ENCODE data around the gene ADAM23. TPM values are rescaled to one million over a fixed set of nuclear protein-coding genes. Genes with fewer than 3 reads are reported as not detected.
A peak's percentile ranks its signal among the peaks of the same experiment; 100 is the strongest.

ADAM23 gene
- total RNA-seq, 1 donor from 2014 or later = 3.4 TPM

DNA sequence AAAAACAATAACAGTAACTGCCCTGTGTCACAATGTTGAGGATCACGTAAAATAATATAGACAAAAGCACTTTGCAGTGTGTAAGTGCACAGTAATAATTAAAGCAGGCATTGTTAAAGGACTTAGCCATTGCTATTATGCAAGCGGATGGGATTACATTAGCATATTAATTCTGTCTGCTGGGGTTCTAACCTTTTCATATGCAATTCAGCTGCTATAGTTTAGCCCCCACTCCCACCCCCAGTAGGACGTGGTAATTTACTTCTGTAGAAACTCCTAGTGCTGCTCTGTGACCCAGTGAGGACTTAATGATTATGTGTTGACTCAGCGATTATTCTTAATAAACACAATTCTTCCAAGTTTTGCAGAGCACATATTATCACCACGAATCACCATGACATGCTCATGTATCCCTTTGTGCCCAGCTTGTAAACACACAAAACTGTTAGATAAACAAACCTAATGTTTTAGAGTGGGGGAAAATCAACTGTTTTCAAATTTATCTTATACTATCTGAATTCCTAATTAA lies 5.1 kb upstream of the ADAM23 start:
- DNase-seq (ENCODE audit: low spot score) = no peak

DNA sequence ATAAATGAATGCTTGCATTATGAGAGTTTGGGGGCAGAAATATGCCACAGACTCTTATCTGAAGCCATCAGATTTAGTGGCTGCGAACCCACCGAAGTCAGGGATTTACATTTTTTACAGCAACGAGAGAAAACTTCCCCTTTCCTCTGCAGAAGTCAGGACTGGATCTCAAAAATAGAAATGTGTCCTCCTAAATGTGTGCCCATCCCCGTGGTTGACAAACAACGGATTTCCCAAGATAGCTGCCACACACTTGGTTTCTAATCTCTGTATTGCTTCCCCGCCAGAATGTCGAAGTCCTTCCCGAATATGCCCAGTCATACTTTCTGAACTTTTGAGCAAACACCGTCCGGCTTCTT lies 879 bp upstream of the ADAM23 start:
- no peak for DNase-seq (ENCODE audit: low spot score)

DNA sequence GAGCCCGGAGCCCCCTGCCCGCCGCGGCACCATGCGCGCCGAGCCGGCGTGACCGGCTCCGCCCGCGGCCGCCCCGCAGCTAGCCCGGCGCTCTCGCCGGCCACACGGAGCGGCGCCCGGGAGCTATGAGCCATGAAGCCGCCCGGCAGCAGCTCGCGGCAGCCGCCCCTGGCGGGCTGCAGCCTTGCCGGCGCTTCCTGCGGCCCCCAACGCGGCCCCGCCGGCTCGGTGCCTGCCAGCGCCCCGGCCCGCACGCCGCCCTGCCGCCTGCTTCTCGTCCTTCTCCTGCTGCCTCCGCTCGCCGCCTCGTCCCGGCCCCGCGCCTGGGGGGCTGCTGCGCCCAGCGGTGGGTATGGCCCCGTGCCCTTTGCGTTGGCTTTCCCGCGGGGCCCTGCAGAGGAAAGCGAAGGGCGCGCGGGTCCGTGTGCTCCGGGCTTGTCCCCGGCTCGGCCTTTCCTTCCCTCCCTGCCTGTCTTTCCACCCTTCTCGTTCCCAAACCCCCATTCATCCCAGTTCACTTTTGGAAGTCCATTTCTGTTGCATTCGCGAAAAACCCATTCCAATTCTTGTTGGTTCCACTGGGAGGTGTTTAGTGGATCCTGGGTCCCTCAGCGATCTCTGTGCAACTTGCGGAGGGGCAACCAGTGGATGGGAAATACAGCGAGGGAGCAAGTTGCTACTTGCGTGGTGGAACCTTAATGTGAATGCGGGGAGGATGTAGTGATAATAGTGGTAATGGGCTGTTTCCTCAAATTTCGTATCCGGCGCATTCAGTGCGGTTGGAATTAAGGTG lies 599 bp downstream of the ADAM23 start:
- DNase-seq (ENCODE audit: low spot score) = peak; percentile 40

DNA sequence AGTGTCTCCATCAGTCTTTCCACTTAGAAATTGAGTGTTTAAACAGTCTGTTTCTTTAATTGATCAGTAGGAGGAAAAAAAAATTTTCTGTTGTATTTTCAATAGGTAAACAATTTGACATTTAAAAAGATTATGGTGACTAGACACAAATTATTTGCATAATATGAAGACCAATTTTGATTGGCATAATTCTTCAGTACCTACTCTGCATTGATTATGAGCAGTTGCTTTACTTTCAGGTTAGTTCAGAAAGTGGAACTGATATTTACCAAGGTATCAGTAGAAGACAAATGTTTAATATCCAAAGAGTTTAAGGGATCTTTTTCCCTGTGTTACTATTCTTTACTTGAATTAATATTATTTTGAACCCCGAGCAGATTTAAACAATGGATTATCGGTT lies 2.6 kb downstream of the ADAM23 start:
- DNase-seq (ENCODE audit: low spot score) = no peak

DNA sequence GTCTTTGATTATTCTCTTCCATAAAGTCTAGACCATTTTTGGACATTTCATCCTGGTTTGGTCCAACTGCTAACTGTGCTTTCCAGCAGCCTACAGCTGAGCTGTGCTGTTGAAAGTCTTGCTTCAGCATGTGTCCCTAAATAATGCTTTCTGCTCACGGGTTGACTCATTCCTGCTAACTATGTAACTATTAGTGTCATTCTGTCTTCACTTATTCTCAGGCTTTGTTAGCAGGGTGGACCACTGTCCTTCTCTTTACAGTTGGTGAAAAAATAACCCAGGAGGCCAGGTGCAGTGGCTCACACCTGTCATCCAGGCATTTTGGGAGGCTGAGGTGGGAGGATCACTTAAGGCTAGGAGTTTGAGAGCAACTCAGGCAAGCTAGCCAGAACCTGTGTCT lies 8.9 kb downstream of the ADAM23 start:
- DNase-seq (ENCODE audit: low spot score) = no peak

DNA sequence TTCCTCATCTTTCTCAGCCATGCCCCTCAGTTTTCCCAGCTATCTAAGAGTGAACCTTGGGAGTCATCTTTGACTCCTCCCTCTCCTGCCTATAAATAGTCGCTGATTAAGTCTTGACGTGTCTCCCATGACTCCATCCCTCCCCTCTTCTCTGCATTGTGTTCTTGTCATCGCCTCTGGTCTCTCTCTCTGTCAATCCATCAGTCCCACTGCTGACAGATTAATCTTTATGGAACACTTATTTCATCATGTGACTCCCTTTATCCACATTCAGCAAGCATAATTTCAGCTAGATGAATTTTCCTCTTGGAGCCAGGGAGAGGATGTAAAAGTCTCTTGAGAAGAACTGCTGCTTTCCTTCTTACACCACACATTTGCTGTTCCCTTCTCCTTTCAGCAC lies 9.4 kb downstream of the ADAM23 start:
- no peak for DNase-seq (ENCODE audit: low spot score)

DNA sequence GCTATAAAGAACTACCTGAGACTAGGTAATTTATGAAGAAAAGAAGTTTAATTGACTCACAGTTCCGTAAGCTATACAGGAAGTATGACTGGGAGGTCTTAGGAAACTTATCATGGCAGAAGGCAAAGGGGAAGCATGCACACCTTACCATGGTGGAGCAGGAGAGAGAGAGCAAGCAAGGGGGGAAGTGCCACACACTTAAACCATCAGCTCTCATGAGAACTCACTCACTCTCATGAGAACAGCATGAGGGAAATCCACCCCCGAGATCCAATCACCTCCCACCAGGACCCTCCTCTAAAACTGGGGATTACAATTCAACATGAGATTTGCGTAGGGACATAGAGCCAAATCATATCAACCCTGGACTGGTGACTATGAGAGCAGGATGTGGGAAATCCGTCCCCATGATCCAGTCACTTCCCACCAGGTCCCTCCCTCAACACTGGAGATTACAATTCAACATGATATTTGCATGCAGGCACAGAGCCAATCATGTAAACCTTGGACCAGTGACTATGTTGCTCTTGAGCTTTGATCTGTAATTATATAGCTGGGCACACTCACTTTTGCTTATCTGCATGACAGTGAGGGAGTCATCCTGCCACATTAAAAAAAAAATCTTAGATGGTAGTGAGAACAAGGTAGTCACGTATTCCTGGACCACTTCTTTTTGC lies 12.9 kb downstream of the ADAM23 start:
- DNase-seq (ENCODE audit: low spot score) = no peak

DNA sequence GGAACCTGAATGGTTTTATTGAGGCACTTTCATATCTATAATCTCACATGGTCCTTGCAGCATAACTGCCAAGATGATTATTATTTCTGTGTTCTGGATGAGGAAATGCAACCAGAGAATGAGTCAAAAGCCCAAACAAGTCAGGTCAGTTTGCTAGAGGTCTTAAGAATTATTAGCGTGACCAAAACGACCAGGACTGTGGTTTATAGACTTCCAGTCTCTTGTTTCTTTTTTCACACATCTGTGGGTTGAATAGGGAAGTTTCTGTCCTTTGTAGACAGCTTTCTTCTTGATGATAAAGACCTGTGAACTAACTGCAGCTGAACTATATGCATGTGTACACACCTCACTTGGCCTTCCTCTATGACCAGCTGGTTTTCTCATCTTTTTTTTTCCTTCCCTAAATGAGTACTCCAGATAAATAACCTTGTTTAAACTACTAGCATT lies 13.9 kb downstream of the ADAM23 start:
- no peak for DNase-seq (ENCODE audit: low spot score)

DNA sequence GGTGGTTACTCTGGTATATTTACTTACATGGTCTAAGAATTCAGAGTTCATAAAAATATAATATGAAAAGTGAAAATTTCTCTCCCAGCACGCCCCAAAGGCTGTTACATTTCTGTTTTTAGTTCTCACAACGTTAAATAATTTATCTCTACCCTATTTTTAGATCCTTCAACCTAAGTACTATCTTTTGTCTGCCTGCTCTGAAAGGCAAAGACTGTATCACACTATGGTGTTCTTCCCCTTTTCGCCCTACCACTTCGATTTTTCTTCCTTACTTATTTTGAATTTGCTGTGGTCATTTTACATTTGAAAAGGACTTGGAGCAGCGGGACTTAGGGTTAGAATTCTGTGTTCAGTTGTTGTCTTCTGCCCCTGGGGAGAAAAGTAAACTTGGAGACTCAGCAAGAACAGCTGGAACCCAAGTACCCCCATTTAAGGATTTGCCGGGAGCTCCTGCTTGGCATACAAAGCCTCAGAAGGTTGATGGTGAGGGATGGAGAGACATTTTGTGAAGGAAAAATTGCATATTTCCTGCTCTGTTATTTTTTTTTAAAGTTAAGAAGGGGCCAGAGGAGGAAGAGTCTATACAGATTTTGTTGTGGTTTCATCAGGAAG lies 19.0 kb downstream of the ADAM23 start:
- DNase-seq (ENCODE audit: low spot score) = no peak

DNA sequence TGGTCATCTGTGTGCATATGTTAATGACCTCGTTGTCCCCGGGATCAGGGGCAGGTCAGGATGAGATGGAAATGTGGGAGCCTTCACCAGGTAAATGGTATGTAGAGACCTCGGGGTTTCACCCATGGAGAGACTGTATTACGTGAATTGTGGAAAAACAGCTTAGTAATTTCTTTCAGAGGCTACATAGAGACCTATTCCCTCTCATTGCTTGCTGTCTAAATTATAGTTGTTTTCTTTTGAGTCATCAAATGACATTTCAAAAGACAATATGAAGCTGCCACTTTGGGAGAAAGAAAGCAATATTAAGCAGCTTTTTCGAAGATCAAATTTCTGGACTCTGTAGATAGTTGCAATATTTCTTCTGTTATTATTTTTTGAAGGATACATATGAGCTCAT lies 20.4 kb downstream of the ADAM23 start:
- no peak for DNase-seq (ENCODE audit: low spot score)

DNA sequence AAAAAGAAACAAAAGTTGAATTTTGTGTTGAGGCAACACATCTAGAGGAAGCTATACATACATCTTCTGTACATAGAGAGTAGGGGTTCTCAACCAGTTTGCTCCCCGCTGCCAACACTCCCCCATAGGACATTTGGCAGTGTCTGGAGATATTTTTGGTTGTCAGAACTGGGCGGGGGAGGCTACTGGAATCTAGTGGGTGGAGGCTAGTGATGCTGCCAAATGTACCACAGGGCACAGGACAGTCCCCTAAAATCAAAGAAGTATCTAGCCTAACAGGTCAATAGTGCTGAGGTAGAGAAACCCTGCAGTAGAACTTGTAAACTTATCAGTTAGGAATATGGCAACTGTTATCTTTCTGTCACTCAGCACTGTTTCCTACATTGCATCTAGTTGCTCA lies 21.3 kb downstream of the ADAM23 start:
- DNase-seq (ENCODE audit: low spot score) = no peak

DNA sequence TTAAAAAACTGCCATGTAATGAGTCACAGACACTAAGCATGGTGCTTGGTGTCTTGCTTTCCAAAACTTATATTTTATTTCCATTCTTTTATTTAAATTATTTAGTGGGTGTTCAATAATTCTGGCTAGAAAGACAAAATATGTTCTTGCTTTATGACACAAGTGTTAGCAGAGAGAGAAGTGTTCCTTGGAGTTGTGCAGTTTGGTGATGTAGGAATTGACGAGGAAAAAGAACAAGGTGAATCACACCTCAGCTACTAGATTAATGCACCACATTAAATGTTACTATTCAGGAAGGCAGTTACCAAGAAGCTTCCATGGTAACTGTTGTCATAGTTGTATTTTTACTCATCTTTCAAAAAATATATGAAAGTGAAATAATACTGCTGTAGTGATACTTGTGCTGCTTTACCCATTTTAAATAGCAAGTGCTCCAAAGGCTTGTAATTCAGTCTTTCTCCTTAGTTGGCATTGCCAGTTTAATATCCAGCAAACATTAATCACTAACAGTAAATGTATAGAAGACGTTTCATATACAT lies 28.3 kb downstream of the ADAM23 start:
- no peak for DNase-seq (ENCODE audit: low spot score)

DNA sequence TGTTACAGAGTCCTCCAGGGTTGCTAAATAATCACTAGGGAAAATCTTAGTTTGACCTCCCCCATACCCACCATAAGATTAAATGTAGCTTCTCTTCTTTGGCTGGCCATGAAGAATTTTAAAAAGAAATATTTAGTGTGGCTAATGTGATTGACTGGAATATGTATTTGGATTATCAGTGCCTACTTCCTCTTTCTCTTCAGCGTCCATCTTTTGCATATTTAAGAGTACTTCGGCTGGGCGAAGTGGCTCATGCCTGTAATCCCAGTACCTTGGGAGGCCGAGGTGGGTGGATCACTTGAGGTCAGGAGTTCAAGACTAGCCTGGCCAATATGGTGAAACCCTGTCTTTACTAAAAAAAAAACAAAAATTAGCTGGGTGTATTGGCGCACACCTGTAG lies 28.8 kb downstream of the ADAM23 start:
- DNase-seq (ENCODE audit: low spot score) = no peak

DNA sequence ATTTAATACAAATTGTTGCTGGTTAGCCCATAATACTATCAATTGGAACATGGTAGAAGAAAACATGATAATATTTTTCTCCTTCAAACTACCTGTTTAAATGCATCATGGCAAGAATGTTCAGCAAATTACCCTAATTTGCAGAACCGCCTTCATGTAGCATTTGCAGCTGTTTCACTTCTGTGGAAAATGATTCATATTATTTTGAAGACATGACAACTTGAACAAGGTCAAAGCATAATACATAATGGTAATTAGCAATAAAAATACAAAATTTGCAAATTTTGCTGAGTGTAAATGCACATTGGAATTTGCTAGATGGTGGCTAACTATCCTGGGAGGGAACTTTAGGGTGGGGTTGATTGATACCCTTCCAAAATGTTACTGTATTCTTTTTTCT lies 30.8 kb downstream of the ADAM23 start:
- no peak for DNase-seq (ENCODE audit: low spot score)

DNA sequence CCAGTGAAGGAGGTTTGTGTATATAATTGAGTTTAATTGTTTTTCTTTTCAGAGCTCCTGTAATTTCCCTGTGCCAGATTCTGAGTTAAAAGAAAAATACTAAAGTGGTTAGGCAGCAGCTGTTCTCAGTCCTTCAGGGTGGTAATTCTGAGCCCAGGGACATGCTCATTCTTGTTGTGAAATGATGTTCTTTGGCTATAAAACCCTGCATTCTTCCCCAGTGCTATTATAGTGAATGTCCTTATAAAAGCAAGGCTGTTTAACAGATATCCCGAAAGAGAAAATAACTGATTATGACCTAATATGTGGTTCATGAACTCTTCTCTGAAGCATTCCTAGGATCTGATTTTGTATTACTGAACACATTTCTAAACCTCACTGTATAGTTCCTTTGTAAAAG lies 34.0 kb downstream of the ADAM23 start:
- DNase-seq (ENCODE audit: low spot score) = peak; percentile 22

DNA sequence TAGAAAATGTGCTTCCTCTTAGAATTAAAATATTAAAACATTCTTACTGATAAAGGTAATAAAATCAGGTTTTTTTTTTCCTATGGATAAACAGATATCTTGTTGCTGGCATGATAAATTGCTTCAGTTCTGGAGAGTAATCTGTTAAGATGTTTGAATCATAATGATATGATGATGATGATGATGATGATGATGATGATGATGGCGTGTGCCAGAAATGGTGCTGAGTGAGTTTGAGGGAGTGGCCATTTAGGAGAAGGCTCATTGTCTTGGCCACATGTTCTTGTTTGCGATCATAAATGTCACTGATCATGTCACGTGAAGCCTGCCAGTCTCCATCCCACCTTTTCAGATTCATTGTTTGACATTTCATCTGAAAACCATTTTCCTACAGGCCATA lies 35.0 kb downstream of the ADAM23 start:
- DNase-seq (ENCODE audit: low spot score) = no peak

DNA sequence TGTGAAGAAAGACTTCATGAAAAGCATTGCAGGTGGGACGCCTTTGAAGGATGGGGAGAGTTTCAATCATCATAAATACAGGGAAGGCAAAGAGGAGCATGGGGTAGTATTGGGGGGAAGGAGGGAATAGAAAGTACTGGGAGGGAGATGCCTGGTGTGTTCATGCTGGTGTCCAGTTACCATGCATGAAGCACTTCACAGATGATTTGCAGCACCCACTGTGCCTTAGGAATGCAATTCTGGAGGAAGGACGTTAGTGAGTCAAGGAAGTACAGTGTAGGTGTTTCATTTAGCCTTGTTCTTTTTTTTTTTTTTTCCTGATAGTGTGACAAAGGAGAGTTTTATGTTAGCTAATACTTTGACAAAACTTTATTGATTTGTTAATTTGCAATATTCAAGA lies 36.8 kb downstream of the ADAM23 start:
- DNase-seq (ENCODE audit: low spot score) = no peak

DNA sequence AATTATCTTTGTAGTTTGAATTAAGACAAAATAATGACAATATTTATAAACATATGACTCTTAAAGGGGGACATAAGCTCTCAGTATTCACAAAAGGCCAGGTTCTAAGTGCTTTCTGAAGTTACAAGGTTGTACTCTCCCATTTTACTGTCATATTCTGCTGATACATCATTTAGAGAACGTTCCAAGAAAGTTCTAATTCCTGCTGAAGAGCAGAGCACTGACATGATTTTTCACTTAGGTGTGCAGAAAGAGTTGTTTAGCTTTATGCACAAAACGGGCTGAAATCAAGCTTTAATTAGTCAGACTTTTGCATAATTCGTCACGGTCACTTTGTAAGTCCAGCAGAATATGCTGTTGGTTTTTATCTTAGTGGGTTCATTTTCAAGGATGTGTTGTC lies 37.3 kb downstream of the ADAM23 start:
- DNase-seq (ENCODE audit: low spot score) = no peak

DNA sequence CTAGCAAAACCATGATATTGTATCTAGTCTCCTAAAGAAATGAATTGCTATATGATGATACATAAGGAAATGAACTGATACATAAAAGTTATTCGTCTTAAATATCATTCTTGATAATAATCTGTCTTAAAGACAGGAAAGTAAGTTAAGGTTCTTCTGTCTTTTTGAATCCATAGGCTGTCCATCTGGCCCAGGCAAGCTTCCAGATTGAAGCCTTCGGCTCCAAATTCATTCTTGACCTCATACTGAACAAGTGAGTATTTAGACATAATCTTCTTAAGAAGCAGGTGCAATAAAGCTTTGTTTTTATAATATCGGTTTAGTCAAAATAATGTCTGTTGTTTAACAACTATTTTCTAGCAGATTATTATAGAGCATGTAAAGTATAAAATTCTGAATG lies 37.7 kb downstream of the ADAM23 start:
- no peak for DNase-seq (ENCODE audit: low spot score)

DNA sequence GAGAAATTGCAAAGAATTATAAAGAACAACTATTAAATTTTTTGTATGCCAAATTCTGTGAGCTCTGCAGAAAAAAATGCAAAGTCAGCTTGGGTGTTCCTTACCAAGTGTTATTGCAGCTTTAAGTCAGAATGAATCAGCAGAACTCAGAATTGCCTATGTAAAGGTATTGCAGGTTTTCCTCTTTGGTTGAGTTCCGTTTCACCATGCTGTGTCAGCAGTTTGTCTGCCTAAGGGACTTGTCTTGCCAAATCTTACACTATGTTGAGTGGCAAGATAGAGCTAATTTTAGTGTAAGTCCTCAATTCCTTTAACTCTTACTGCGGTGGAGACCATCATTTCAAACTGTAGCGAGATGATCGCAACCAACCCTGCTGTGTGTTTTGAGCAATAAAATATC lies 38.8 kb downstream of the ADAM23 start:
- no peak for DNase-seq (ENCODE audit: low spot score)

DNA sequence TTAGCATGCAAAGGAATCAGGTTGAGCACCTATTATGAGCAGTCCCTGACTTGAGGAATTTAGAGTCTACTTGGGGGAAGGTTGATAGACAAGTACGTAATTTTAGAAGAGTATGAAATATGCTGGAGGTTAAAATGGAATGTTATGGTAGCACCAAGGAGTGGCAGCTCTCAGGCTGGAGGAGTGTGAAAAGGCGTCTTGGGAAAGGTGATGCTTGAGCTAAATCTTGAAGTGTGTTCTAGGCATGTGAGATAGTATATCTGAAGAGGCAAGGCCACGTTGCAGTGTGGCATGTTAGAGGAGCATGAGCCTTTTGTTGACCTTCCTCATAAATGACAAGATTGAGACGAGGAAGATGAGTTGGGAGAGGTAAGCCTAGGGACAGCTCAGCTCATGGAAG lies 39.3 kb downstream of the ADAM23 start:
- DNase-seq (ENCODE audit: low spot score) = no peak

DNA sequence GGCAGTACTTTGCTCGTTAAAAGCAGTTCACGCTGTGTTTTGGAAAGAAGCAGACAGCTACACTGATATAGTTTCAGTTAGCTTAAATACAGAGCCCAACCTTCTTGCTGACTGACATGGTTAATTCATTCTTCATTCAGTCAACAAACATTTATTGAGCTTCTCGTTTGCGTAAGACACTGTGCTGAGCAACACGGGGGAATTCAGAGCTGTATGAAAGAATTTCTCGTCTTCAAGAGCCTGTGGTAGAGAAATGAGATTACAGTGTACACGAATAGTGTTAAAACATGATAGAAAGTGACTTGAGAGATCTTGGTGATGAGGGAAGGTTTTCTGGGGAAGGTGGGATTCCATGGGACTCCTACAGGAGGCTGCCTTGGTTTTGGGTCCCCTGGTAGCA lies 44.7 kb downstream of the ADAM23 start:
- no peak for DNase-seq (ENCODE audit: low spot score)

DNA sequence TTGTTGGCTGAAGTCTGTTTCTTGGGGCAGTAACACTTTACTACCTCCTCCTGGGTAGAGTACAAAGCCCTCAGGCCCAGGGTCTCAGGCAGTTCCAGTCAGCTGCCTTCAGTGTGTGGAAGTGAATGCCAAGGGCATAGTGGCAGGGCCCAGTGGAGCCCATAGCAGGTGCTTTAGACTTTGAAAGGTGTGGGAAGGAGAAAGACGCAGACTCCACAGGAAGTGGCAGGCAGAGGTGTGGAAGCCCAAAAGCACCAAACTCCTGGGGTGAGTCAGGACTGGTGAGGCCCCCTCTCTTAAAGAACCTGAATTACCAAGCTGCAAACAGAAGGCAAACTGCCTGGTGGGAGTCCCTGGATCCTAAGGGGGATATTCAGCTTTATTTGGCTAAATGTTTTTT lies 45.3 kb downstream of the ADAM23 start:
- DNase-seq (ENCODE audit: low spot score) = no peak

Measured in umbilical cord (tissue), 2 donors.